Inflammatory macrophage treated with lipopolysaccharide for 1 hour (primary cell): ENCODE results near the gene TRIL.

Experiments used
- DNase-seq, 2 donors: peaks; one replicate each; pipeline ENCODE4 v3.0.0-alpha.2; 2020 to 2022

Gene TRIL

DNA sequence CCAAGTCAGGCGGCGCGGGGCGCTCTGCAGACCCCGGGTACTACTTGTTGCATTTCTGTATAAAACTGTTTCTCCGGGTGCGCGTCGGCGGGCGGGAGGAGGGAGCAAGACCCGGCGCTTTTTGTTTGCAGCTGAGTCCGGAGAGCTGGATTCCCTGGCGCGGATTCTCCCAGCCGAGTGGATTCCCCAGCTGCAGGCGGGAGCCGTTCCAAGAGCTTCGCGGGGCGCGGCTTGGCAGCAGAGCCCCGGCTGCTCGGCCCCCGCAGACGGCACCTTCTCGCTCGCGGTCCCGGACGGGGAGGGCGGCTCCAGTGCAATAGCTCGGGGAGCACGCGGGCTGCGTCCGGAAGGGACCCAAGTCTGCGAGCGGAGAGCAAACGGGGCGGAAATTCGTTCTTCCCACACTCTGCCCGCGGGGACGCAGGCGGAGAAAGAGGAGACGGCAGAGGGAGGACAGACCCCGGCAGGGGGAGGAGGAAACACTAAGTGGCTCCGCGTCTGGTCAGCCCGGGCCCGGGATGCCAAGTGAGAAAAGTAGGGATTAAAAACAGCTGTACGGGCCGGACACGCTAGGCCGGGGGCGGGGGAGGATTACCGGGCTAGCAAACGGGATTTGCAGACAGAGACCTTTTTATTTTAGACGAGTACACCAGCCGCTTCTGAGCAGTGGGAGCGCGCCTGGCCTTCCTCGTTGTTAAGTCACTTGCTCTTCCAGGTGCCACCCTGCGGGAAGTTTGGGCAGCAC is at the start of gene TRIL:
TRIL (minus strand) TSS at position 96 of the 745 bp plus-strand sequence. CDS start 284 bp downstream, outside the sequence.
- no peak for DNase-seq

DNA sequence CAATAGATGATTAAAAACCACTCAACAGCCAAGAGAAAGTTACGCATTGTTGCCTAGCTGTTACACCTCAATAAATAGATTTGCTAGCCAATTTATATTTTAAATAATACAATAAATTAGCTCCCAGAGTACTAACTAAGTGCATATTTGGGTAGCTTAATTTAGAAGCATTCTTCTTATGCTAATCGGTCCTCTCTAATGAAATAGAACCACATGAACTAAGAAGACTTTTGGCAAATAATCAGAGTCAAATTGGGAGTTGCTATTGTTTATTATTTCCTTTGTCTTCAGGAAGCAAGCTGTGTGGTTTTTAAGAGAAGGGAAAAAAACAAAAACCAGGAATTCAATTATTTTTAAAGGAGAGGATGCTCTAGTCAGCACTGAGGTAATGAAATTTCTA is 49.0 kb upstream of the TRIL start:
- DNase-seq: no peak

- DNase-seq: peak in 1 of 2 donors; percentile 0
Measured at GRCh38 chr7:29005829-29006228, 47.7 kb upstream of the TRIL start.

- no peak for DNase-seq
Measured at GRCh38 chr7:29005406-29005805, 47.3 kb upstream of the TRIL start.

- no peak for DNase-seq
Measured at GRCh38 chr7:29003703-29004102, 45.6 kb upstream of the TRIL start.

- no peak for DNase-seq
Measured at GRCh38 chr7:29000717-29001076, 42.6 kb upstream of the TRIL start.

- no peak for DNase-seq
Measured at GRCh38 chr7:28999895-29000716, 42.0 kb upstream of the TRIL start.

DNA sequence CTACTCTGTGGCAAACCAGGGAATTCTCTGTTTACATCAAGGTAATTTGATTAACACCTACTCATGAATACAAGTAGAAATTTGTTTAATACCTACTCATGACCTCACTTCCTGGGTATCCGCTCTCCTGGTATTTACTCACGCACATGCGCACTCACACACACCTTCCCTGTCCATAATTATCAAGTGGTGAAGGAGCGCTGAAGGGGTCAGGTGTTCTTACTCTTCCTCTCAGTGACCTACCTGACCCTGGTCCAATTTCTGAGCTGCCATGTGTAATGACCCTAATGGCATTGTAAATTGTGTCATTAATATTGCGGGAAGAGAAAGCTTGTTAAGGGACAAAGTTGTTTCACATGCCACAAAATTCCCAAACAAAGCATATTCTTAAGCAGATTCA is 41.3 kb upstream of the TRIL start:
- DNase-seq: no peak

DNA sequence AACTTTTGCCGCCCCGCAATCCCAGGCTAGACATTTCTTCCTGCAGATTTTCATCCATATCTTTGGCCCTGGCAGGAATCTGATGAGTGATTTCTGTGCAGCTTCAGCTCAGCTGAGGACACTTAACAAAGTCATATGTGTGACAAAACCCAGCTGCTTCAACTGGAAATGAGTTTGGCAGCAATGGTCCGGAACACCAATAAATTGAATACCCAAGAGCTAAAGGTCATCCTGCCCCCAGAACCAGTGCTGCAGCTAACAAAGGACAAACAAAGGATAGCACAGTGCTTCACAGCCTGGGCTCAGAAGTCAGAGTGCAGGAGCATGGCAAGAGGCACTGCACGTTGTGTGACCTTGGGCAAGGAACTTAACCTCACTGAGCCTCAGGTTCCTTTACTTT is 40.0 kb upstream of the TRIL start:
- DNase-seq: no peak

DNA sequence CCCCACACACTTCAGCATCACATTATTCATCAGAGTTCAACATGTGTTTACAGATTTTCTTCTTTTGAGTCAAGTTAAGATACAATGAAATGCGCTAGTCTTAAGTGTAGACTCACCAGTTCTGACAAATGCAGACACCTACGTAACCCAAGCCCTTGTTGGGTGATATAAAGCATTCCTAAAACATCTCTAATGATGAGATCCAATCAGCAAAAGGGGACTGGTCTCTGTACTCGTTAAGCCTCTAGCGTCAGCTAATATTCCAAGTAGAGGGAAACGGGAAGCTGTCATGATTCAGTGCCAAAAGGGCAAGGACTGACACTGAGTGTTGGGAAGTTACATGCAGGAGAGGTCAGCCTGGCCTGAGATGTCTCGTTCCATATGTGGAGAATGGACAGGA is 38.7 kb upstream of the TRIL start:
- no peak for DNase-seq

GRCh38 chr7:28993371-28993770 is 35.2 kb upstream of the TRIL start:
- no peak for DNase-seq

DNA sequence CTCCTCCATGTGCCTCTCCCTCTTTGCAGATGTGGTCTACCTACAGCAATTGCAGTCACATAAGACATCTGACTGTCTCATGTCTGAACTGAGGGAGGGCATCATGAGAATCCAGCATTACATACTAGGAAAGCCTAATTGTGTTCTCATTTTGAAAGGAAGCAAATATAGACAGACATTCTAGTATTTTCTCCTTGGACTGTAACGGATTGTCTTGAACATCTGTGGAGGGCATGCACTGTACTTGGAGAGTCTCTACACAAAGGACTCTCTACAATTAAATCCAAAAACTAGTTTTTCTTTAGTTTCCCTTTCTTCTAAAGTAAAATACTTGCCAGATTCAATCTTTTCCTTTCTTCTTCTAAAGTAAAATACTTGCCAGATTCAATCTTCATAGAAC is 34.7 kb upstream of the TRIL start:
- DNase-seq: no peak

DNA sequence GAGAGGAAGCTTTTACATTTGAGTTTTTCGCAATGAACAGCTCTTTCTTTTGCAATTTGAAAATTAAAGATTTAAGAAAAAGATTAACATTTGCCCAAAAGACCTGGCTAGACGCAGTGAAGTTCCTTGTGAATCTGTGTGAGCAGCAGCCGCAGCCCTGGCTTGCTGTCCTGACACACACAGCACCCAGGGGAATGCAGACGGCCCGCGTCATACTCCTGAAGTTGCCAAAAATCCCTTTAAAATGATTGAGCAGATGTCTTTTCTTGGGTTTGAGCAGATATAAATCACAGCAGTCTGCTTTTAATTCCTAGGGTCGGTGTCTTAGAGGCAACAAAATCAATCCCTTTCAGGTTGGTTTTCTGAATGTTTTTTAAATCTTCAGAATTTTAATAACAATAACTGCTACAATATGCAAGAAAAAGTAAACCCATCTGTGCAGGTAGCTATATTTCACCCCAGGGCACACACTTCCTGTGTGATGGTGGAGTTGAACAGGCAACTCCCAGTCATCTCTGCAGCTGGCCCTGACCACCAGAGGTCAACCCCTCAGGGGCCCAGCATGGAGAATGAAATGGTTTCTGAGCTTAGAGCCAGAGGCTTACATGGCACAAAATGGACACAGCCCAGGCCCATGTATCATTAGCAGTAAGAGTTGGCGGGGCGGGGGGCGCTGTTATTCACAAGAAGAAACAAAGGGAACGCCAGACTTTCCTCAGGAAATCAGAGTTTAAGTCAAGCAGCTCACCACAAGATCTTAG is 32.2 kb upstream of the TRIL start:
- DNase-seq: no peak

GRCh38 chr7:28989211-28989980 is 31.3 kb upstream of the TRIL start:
- DNase-seq: no peak

DNA sequence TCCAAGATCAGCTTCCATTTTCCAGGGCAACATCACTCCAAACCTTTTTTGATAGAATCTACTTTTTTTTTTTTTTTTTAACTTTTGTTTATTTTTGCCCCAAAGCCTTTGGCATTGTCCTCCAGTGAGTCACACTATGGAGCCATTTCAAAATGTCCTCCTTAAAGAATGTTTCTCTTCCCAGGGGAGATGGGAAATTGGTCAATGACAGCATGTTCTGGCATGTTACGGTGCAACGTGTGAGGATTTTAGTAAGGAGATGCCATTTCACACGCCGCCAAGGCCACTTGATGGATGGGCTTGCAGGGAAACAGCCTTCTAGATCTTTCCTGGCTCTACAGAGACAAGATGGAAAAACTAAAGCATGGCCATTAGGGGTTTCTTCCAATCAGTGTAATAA is 30.7 kb upstream of the TRIL start:
- no peak for DNase-seq

DNA sequence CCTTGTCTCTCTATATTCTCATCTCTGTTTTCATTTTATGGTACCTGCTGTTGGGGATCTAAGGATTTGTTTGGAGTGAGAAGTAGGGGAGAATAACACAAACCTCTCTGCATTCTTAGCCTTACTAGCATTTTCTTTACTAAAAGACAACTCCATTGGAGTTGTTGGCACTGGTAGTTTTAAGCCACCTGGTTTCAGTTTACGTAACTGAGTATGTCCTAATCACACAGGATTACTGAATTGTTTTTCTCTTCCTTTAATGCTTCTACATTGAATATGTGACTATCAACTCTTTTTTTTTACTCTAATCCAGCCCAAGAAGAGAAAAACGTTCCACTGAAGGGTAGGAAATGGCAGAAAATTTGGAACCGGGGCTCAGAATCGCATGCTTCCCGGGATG is 30.0 kb upstream of the TRIL start:
- no peak for DNase-seq

- peak; percentile 65 to 71 for DNase-seq
Measured at GRCh38 chr7:28986765-28987110, 28.6 kb upstream of the TRIL start.

- DNase-seq: peak in 1 of 2 donors; percentile 1
Measured at GRCh38 chr7:28986028-28986764, 28.1 kb upstream of the TRIL start.

DNA sequence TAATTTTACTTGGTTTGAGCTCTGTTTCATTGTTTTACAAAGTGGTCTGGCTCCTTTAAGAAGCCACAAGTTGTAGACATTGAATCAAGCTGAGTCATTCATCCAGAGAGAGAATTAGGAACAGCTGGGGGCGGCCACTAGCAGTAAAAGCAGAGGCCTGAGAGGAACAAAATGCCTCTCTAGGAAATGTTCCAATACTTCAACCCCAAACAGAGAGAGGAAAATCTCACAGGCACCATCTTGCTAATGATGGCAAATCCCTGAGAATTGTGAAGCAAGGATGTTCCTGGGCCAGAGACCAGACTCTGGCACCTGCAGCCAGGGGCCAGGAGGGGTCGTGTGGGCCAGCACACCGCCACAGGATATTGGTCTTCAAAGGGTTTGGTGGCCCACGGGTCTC is 26.5 kb upstream of the TRIL start:
- DNase-seq: peak; percentile 69 to 71

GRCh38 chr7:28984217-28984616 is 26.1 kb upstream of the TRIL start:
- no peak for DNase-seq

DNA sequence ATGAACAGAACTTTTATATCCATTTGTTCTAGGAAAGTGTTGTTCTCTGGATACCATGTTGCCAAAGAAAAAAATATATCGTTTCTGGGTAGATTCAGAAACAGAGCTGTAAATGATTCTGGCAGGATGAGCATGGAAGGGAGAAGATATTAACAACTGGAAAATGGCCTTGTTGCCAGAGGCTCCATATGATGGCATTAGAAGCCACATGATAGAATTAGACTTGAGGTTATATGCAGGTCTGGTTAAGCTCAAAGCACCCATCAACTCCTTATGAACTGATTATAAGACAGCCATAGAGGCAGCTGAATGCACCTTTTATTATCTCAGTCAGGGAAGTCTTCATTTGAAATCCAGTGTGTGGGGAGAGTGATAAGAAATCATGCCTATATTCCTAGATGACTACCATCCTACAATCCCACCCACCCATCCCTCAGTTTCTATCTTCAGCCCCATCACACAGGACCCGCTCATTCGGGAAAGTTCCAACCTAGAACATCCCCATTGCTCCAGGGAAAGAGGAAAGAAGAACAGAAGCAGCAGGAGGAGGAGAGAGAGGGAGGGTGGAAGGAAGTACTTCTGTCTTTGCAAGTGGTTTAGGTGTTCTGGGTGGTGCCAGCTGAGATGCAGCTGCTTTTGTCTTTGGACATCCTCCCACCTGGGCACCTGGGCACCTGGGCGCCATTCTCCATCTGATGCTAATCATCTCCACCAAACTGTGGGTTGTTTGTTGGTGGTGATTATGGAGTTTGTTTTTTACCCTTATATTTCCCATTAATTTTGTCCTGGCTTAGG is 25.5 kb upstream of the TRIL start:
- no peak for DNase-seq

GRCh38 chr7:28981161-28981465 is 23.0 kb upstream of the TRIL start:
- no peak for DNase-seq
